Measurements from ENCODE around the gene BAMBI. TPM values are rescaled to one million over a fixed set of nuclear protein-coding genes. Genes with fewer than 3 reads are reported as not detected.
A peak's percentile ranks its signal among the peaks of the same experiment; 100 is the strongest.

The BAMBI gene
- total and polyA plus RNA-seq, 3 experiments from 2014 or later: 0.56 to 1.7 (median 1.4) TPM

- Mint-ChIP-seq H3K4me3 (peak overlapping the region in 1 of 7 donors; percentile 62), H3K4me1 (peaks cover 14 to 24% (median 20%) of the 10 kb centered on the region in 3 donors), H3K27me3 (peaks cover 45 to 75% of the 10 kb centered on the region in 2 donors), H3K9me3 (peaks cover 0 to 3% (median 0%) of the 10 kb centered on the region in 5 donors), H3K36me3 (no peaks in the 10 kb centered on the region), H3K27ac (peak overlapping the region in 1 of 8 donors; percentile 26)
- no peaks in the 10 kb centered on the region for H3K4me1 ChIP-seq (ENCODE audit: insufficient read depth, low read length)
- no peak for DNase-seq
- no peak overlapping the region for H3K4me3 ChIP-seq (ENCODE audit: low read length)
- H3K27me3 ChIP-seq (ENCODE audit: insufficient read depth, low read length, poor library complexity, severe bottlenecking): peaks cover 15% of the 10 kb centered on the region
- no peaks in the 10 kb centered on the region for H3K9me3 ChIP-seq (ENCODE audit: low read length)
- no peaks in the 10 kb centered on the region for H3K36me3 ChIP-seq (ENCODE audit: insufficient read depth, low read length)
- ChIA-PET POLR2A (no interaction called here), CTCF (no interaction called here)
- no peak overlapping the region for H3K27ac ChIP-seq (ENCODE audit: low read depth, low read length)
Measured at GRCh38 chr10:28666751-28667467, 10.4 kb upstream of the BAMBI start.

DNA sequence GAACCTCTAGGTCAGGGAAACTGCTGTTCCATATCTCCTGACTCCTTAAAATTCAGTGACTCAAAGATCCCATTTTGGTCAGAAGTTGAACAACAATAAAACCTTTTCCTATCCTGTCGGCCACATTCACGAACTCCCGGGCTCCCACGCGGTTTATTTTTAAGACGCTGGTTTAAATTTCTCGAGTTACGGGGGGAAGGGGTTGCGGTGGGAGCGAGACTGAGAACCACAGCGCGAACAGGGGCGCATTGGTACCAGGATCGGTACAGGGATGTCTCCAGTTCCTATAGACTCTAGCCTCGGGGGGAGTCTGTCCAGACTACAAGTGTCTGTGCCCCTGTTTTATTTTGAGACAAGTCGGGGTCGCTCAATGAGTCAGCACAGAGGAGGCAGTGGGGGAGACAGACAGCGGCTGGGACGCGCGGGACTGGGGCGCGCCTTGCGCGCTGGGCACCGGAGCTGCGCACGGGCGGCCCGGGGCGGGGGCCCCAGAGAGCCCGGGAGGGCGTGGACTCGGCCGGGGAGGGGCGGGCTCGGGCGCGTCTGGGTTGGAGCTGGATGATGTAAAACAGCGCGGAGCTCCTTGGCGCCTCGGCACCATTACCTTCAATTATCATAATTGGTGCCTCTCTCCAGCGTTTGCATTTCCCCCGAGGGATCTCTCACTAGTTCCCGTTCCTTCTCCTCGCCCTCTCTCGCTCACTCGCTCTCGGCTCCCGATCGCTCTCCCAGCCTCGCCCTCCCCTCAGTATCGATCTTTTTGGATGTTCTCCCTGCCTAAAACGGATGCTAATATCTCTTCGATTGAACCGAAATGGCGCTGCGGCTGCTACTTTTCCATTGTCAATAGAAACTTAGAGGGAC lies 8.7 kb upstream of the BAMBI start:
- Histone ChIP-seq H3K27me3 (ENCODE audit: insufficient read depth, low read length, poor library complexity, severe bottlenecking) (peaks cover 15% of the 10 kb centered on the region), H3K9me3 (ENCODE audit: low read length) (no peaks in the 10 kb centered on the region), H3K4me3 (ENCODE audit: low read length) (no peak overlapping the region), H3K27ac (ENCODE audit: low read depth, low read length) (no peak overlapping the region), H3K36me3 (ENCODE audit: insufficient read depth, low read length) (no peaks in the 10 kb centered on the region), H3K4me1 (ENCODE audit: insufficient read depth, low read length) (no peaks in the 10 kb centered on the region)
- POLR2A ChIA-PET: no interaction called here
- Mint-ChIP-seq H3K36me3 (no peaks in the 10 kb centered on the region), H3K4me1 (peaks cover 14 to 23% (median 20%) of the 10 kb centered on the region in 3 donors), H3K4me3 (peak overlapping the region; percentile 24 to 81 (median 66)), H3K27ac (peak overlapping the region in 1 of 8 donors; percentile 47), H3K27me3 (peaks cover 46 to 80% of the 10 kb centered on the region in 2 donors), H3K9me3 (peaks cover 0 to 3% (median 0%) of the 10 kb centered on the region in 5 donors)
- peak in 2 of 5 donors; percentile 2 to 37 for DNase-seq
- CTCF ChIA-PET: no interaction called here

- H3K9me3 ChIP-seq (ENCODE audit: low read length): no peaks in the 10 kb centered on the region
- peaks cover 0 to 3% (median 0%) of the 10 kb centered on the region in 5 donors for H3K9me3 Mint-ChIP-seq
- H3K4me1 ChIP-seq (ENCODE audit: insufficient read depth, low read length): no peaks in the 10 kb centered on the region
- H3K4me3 ChIP-seq (ENCODE audit: low read length): no peak overlapping the region
- no peak overlapping the region for H3K27ac ChIP-seq (ENCODE audit: low read depth, low read length)
- H3K36me3 ChIP-seq (ENCODE audit: insufficient read depth, low read length): no peaks in the 10 kb centered on the region
- ChIA-PET CTCF (no interaction called here), POLR2A (no interaction called here)
- peaks cover 45 to 83% of the 10 kb centered on the region in 2 donors for H3K27me3 Mint-ChIP-seq
- no peak for DNase-seq
- H3K4me3 Mint-ChIP-seq: peak overlapping the region in 6 of 7 donors; percentile 10 to 81 (median 64)
- H3K27me3 ChIP-seq (ENCODE audit: insufficient read depth, low read length, poor library complexity, severe bottlenecking): peaks cover 15% of the 10 kb centered on the region
- H3K27ac Mint-ChIP-seq: no peak overlapping the region
- peaks cover 9 to 18% (median 16%) of the 10 kb centered on the region in 3 donors for H3K4me1 Mint-ChIP-seq
- no peaks in the 10 kb centered on the region for H3K36me3 Mint-ChIP-seq
Measured at GRCh38 chr10:28669227-28670173, 7.8 kb upstream of the BAMBI start.

DNA sequence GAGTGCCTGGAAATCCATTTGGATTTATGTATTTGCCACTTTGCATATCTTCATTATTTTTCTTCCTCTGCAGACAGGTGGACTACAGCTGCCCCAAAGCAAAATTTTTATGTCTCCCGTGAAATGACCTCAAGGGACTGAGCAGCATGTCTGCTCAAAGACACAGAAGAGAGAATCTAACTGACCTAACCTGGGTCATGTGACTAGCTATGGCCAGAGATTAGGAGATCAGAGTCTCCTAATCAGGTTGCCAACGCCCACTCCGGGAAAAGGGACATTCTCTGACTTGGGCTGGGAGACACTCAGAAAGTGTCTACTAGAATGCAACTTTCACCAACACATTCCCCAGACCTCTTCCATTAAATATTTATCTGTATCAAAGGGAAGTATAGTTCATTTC lies 2.5 kb upstream of the BAMBI start:
- peaks cover 28 to 70% of the 10 kb centered on the region in 2 donors for H3K27me3 Mint-ChIP-seq
- peaks cover 19 to 26% (median 25%) of the 10 kb centered on the region in 3 donors for H3K4me1 Mint-ChIP-seq
- ChIA-PET CTCF (interaction anchor here (1.6 kb wide), 1 partner anchor 11 kb away, joined by 7 read pairs; no protein-coding TSS in a partner anchor), POLR2A (no interaction called here)
- Histone ChIP-seq H3K4me1 (ENCODE audit: insufficient read depth, low read length) (peaks cover 14% of the 10 kb centered on the region), H3K4me3 (ENCODE audit: low read length) (no peak overlapping the region), H3K9me3 (ENCODE audit: low read length) (no peaks in the 10 kb centered on the region), H3K27ac (ENCODE audit: low read depth, low read length) (no peak overlapping the region), H3K36me3 (ENCODE audit: insufficient read depth, low read length) (no peaks in the 10 kb centered on the region), H3K27me3 (ENCODE audit: insufficient read depth, low read length, poor library complexity, severe bottlenecking) (peaks cover 23% of the 10 kb centered on the region)
- peaks cover 0 to 2% (median 0%) of the 10 kb centered on the region in 5 donors for H3K9me3 Mint-ChIP-seq
- no peak overlapping the region for H3K4me3 Mint-ChIP-seq
- DNase-seq: no peak
- peaks cover 0 to 2% (median 0%) of the 10 kb centered on the region in 3 donors for H3K36me3 Mint-ChIP-seq
- H3K27ac Mint-ChIP-seq: no peak overlapping the region

DNA sequence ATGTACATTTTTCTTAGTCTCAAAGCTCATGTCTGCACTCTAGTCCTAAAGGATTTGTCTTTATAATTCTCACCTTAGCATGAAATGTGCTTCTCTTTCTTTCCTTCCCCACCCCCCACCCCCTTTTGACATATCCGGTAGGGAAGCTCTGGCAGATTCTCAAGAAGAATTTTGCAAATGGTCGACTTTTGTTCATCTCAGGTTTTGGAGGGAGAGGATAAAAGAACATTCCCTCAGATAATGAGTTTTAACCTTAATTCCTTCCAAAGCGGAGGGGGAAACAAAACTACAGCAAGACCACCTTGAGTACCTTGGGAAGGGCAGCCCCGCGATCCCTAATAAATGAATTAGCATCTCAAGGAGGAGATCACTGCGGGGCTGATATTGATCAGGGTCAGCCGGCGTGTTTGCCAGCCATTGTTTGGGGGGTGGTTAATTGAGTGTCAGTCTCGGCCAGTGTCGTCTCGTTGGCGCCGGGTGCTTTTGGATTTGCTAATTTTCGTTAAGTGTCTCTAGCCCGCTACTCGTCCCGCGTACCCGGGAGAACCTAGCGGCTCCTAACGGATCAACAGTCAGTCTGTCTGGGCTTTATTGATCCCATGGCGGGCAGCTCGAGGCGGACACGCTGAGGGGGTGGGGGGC lies 874 bp upstream of the BAMBI start:
- H3K4me3 Mint-ChIP-seq: peak overlapping the region; percentile 73 to 87 (median 81)
- peaks cover 25 to 36% (median 36%) of the 10 kb centered on the region in 3 donors for H3K4me1 Mint-ChIP-seq
- H3K4me3 ChIP-seq (ENCODE audit: low read length): peak overlapping the region; percentile 37
- H3K9me3 Mint-ChIP-seq: peaks cover 0 to 2% (median 0%) of the 10 kb centered on the region in 5 donors
- peaks cover 23% of the 10 kb centered on the region for H3K4me1 ChIP-seq (ENCODE audit: insufficient read depth, low read length)
- CTCF ChIA-PET: interaction anchor here (1.1 to 2.5 kb wide), 3 partner anchors 13 to 15 kb away, joined by 3 to 8 read pairs (median 7); no protein-coding TSS in a partner anchor
- peaks cover 35 to 77% of the 10 kb centered on the region in 2 donors for H3K27me3 Mint-ChIP-seq
- H3K36me3 ChIP-seq (ENCODE audit: insufficient read depth, low read length): no peaks in the 10 kb centered on the region
- no peaks in the 10 kb centered on the region for H3K9me3 ChIP-seq (ENCODE audit: low read length)
- H3K27ac Mint-ChIP-seq: peak overlapping the region in 4 of 8 donors; percentile 50 to 83 (median 61)
- peak in 1 of 5 donors; percentile 4 for DNase-seq
- H3K27ac ChIP-seq (ENCODE audit: low read depth, low read length): no peak overlapping the region
- H3K27me3 ChIP-seq (ENCODE audit: insufficient read depth, low read length, poor library complexity, severe bottlenecking): peaks cover 36% of the 10 kb centered on the region
- peaks cover 0 to 2% (median 0%) of the 10 kb centered on the region in 3 donors for H3K36me3 Mint-ChIP-seq
- POLR2A ChIA-PET: no interaction called here

DNA sequence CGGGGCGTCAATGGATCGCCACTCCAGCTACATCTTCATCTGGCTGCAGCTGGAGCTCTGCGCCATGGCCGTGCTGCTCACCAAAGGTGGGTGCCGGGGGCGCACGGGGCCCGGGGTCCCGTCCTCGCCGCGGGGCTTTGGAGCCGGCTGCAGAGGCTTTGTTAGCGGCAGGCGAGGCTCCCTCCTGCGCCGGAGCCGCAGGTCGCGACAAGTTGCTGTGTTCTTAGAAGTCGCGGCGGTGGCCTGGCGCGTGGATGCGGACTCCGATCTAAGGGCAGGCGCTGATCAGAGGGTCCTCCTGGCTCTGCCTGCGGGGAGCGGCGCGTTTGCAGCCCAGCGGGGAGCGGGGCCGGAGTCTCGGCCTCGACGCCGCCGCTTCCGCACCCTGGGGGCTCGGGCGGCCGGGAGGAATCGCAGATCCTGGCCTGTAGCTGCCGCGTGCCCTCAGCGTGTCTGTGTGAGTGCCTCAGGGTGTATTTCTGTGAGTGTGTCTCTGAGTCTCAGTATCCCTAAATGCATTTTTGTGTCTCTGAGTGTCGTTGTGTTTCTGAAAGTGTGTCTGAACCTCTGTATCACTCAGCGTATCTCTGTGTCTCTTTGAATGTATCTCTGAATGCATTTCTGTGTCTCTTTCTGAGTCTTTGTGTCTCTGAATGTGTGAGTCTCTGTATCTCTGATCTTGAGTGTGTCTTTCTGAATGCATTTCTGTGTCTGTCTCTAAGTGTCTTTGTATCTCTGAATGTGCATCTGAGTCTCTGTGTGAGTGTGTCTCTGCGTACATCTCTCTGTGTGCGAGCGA lies 766 bp downstream of the BAMBI start:
- peak; percentile 9 to 52 (median 21) for DNase-seq
- Mint-ChIP-seq H3K27ac (peak overlapping the region in 5 of 8 donors; percentile 0 to 77 (median 52)), H3K9me3 (peaks cover 0 to 2% (median 0%) of the 10 kb centered on the region in 5 donors), H3K36me3 (peaks cover 0 to 2% (median 0%) of the 10 kb centered on the region in 3 donors), H3K27me3 (peaks cover 38 to 76% of the 10 kb centered on the region in 2 donors), H3K4me3 (peak overlapping the region; percentile 60 to 93 (median 83)), H3K4me1 (peaks cover 25 to 36% (median 36%) of the 10 kb centered on the region in 3 donors)
- ChIA-PET CTCF (interaction anchor here (2.5 kb wide), 1 partner anchor 12 kb away, joined by 8 read pairs; no protein-coding TSS in a partner anchor), POLR2A (no interaction called here)
- no peaks in the 10 kb centered on the region for H3K36me3 ChIP-seq (ENCODE audit: insufficient read depth, low read length)
- H3K9me3 ChIP-seq (ENCODE audit: low read length): no peaks in the 10 kb centered on the region
- no peak overlapping the region for H3K27ac ChIP-seq (ENCODE audit: low read depth, low read length)
- peaks cover 37% of the 10 kb centered on the region for H3K27me3 ChIP-seq (ENCODE audit: insufficient read depth, low read length, poor library complexity, severe bottlenecking)
- H3K4me3 ChIP-seq (ENCODE audit: low read length): peak overlapping the region; percentile 58
- H3K4me1 ChIP-seq (ENCODE audit: insufficient read depth, low read length): peaks cover 23% of the 10 kb centered on the region
